ENCODE measurements around the gene RFPL4AL1.

GRCh38 chr19:55795021-55795420, 26.1 kb downstream of the RFPL4AL1 start:
- TF ChIP-seq POLR2A (IDR thresholded peaks at IDR 0.05) = no peak
- TF ChIP-seq, protein P1, sequence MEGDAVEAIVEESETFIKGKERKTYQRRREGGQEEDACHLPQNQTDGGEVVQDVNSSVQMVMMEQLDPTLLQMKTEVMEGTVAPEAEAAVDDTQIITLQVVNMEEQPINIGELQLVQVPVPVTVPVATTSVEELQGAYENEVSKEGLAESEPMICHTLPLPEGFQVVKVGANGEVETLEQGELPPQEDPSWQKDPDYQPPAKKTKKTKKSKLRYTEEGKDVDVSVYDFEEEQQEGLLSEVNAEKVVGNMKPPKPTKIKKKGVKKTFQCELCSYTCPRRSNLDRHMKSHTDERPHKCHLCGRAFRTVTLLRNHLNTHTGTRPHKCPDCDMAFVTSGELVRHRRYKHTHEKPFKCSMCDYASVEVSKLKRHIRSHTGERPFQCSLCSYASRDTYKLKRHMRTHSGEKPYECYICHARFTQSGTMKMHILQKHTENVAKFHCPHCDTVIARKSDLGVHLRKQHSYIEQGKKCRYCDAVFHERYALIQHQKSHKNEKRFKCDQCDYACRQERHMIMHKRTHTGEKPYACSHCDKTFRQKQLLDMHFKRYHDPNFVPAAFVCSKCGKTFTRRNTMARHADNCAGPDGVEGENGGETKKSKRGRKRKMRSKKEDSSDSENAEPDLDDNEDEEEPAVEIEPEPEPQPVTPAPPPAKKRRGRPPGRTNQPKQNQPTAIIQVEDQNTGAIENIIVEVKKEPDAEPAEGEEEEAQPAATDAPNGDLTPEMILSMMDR (IDR thresholded peaks at IDR 0.05) = no peak

Data from uterus (tissue), 2 donors.